ENCODE data around the gene PNLIP. TPM values are rescaled to one million over a fixed set of nuclear protein-coding genes. Genes with fewer than 3 reads are reported as not detected.

The PNLIP gene
- total RNA-seq, 4 donors from 2014 or later: not detected

DNA sequence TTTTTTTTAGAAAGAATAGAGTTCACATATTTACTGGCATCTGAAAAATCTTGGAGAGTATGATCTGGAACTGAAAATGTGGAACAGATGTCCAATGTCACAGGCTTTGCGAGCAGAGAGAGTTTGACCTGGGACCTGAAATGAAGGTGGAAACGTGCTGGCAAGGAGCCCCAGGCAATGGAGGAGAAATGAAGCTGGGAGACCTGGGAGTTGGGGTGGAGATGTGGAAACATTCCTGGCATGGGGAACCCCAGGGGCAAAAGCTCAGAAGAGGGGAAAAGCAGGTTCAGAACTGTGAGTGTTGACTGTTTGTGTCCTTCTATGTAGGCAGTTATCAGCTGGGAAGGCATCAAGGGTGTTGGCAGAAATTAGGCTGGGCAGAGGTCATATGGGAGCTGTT is 67.7 kb downstream of the PNLIP start:
- Histone ChIP-seq H3K36me3 (no peaks in the 10 kb centered on the region), H3K9me3 (no peaks in the 10 kb centered on the region), H3K4me1 (no peaks in the 10 kb centered on the region), H3K27me3 (peaks cover 2 to 18% (median 16%) of the 10 kb centered on the region in 3 donors), H3K27ac (no peak overlapping the region), H3K4me3 (no peak overlapping the region)
- TF ChIP-seq, protein P1, sequence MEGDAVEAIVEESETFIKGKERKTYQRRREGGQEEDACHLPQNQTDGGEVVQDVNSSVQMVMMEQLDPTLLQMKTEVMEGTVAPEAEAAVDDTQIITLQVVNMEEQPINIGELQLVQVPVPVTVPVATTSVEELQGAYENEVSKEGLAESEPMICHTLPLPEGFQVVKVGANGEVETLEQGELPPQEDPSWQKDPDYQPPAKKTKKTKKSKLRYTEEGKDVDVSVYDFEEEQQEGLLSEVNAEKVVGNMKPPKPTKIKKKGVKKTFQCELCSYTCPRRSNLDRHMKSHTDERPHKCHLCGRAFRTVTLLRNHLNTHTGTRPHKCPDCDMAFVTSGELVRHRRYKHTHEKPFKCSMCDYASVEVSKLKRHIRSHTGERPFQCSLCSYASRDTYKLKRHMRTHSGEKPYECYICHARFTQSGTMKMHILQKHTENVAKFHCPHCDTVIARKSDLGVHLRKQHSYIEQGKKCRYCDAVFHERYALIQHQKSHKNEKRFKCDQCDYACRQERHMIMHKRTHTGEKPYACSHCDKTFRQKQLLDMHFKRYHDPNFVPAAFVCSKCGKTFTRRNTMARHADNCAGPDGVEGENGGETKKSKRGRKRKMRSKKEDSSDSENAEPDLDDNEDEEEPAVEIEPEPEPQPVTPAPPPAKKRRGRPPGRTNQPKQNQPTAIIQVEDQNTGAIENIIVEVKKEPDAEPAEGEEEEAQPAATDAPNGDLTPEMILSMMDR (IDR thresholded peaks at IDR 0.05 in 4 of 5, conservative IDR thresholded peaks at IDR 0.05 in 1 of 5): no peak
- ATAC-seq (no peak), DNase-seq (no peak)
- intact Hi-C loops (cut with DNase I; ENCODE audit: low total_unique reads) (no loop called here), in situ Hi-C loops (cut with MboI; ENCODE audit: low sequenced_read_pairs in 4 of 4) (no loop called here)

DNA sequence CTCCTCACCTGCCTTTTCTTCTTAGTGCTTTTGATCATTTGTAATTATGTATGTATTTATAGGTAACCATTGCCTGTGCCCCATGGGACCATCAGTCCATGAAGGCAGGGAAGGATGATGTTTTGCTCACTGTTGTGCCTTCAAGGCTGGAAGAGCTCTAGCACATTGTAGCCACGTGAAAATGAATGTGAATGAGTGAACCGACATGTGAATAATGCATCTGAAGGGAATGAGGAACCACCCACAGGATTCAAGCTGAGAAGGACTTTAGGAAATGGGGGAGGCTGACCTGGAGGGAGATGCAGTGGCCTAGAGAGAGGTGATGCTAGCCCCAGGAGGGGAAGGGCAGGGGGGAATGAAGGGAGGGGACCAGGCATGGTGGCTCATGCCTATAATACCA is 69.1 kb downstream of the PNLIP start:
- in situ Hi-C loops (cut with MboI; ENCODE audit: low sequenced_read_pairs in 4 of 4) (no loop called here), intact Hi-C loops (cut with DNase I; ENCODE audit: low total_unique reads) (no loop called here)
- peaks cover 0 to 8% (median 7%) of the 10 kb centered on the region in 3 donors for H3K27me3 ChIP-seq
- no peak overlapping the region for H3K4me3 ChIP-seq
- H3K36me3 ChIP-seq: no peaks in the 10 kb centered on the region
- no peak for ATAC-seq
- H3K27ac ChIP-seq: no peak overlapping the region
- no peaks in the 10 kb centered on the region for H3K9me3 ChIP-seq
- no peaks in the 10 kb centered on the region for H3K4me1 ChIP-seq
- no peak for DNase-seq
- no peak for TF ChIP-seq POLR2A (IDR thresholded peaks at IDR 0.05)
- TF ChIP-seq, protein P1 (IDR thresholded peaks at IDR 0.05 in 4 of 5, conservative IDR thresholded peaks at IDR 0.05 in 1 of 5): no peak

DNA sequence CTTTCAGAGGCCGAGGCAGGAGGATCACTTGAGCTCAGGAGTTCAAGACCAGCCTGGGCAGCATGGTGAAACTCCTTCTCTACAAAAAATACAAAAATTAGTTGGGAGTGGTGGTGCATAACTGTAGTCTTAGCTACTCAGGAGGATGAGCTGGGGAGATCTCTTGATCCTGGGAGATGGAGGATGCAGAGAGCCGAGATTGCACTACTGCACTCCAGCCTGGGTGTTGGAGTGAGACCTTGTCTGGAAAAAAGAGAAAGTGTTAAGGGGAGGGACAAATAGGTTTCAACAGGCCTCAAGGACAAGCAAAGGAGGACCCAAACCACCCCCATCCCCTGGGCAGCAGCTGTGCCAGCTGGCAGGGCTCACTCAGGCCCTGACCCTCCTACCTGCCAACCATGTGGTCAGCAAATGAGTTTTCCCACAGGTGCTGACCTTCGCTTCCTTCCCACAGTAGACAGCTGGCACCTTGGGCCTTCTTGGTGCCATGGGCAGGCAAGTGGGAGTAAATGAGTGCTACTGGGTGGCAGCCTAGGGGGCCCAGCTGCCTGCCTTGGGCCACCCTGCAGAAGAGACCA is 69.6 kb downstream of the PNLIP start:
- Histone ChIP-seq H3K27ac (no peak overlapping the region), H3K4me3 (no peak overlapping the region), H3K36me3 (no peaks in the 10 kb centered on the region), H3K9me3 (no peaks in the 10 kb centered on the region), H3K4me1 (no peaks in the 10 kb centered on the region), H3K27me3 (peaks cover 0 to 4% (median 4%) of the 10 kb centered on the region in 3 donors)
- intact Hi-C loops (cut with DNase I; ENCODE audit: low total_unique reads): no loop called here
- ATAC-seq: no peak
- in situ Hi-C loops (cut with MboI; ENCODE audit: low sequenced_read_pairs in 4 of 4): no loop called here
- no peak for TF ChIP-seq POLR2A (IDR thresholded peaks at IDR 0.05)
- TF ChIP-seq, protein P1 (IDR thresholded peaks at IDR 0.05 in 4 of 5, conservative IDR thresholded peaks at IDR 0.05 in 1 of 5): no peak
- no peak for DNase-seq

Other genes starting within 250 kb of the PNLIP start
- gene CCDC172, start 221.5 kb upstream of the PNLIP start, total RNA-seq: not detected
- not detected for gene PNLIPRP3, start 118.1 kb upstream of the PNLIP start, total RNA-seq
- not detected for gene PNLIPRP1, start 45.0 kb downstream of the PNLIP start, total RNA-seq
- gene PNLIPRP2, start 75.0 kb downstream of the PNLIP start, total RNA-seq: not detected
- 1 to 10 TPM; 4.5 to 6.0 (median 4.9) TPM for gene HSPA12A, start 196.6 kb downstream of the PNLIP start, total RNA-seq